ENCODE data around the gene SS18L1. TPM values are rescaled to one million over a fixed set of nuclear protein-coding genes. Genes with fewer than 3 reads are reported as not detected.

The SS18L1 gene
- total RNA-seq, 2 donors from 2014 or later: 10.1 to 17.7 TPM

- no peak overlapping the region for H3K4me3 ChIP-seq
- H3K4me1 ChIP-seq: peaks cover 2% of the 10 kb centered on the region
- intact Hi-C loops (cut with DNase I): no loop called here
- TF ChIP-seq, protein P1, sequence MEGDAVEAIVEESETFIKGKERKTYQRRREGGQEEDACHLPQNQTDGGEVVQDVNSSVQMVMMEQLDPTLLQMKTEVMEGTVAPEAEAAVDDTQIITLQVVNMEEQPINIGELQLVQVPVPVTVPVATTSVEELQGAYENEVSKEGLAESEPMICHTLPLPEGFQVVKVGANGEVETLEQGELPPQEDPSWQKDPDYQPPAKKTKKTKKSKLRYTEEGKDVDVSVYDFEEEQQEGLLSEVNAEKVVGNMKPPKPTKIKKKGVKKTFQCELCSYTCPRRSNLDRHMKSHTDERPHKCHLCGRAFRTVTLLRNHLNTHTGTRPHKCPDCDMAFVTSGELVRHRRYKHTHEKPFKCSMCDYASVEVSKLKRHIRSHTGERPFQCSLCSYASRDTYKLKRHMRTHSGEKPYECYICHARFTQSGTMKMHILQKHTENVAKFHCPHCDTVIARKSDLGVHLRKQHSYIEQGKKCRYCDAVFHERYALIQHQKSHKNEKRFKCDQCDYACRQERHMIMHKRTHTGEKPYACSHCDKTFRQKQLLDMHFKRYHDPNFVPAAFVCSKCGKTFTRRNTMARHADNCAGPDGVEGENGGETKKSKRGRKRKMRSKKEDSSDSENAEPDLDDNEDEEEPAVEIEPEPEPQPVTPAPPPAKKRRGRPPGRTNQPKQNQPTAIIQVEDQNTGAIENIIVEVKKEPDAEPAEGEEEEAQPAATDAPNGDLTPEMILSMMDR (IDR thresholded peaks at IDR 0.05): no peak
- DNase-seq: no peak
- no peak overlapping the region for H3K27ac ChIP-seq
- no peaks in the 10 kb centered on the region for H3K36me3 ChIP-seq
- no peaks in the 10 kb centered on the region for H3K27me3 ChIP-seq
- no peaks in the 10 kb centered on the region for H3K9me3 ChIP-seq
- no peak overlapping the region for H3K9ac ChIP-seq (ENCODE audit: low read depth in 2 of 2, low read length in 2 of 2)
Measured at GRCh38 chr20:62118113-62119043, 25.2 kb upstream of the SS18L1 start.

- no peak for DNase-seq
- no peaks in the 10 kb centered on the region for H3K9me3 ChIP-seq
- peaks cover 5% of the 10 kb centered on the region for H3K4me1 ChIP-seq
- H3K36me3 ChIP-seq: no peaks in the 10 kb centered on the region
- H3K4me3 ChIP-seq: no peak overlapping the region
- intact Hi-C loops (cut with DNase I): no loop called here
- TF ChIP-seq, protein P1 (IDR thresholded peaks at IDR 0.05): no peak
- H3K9ac ChIP-seq (ENCODE audit: low read depth in 2 of 2, low read length in 2 of 2): peak overlapping the region in 1 of 2 donors; percentile 30
- H3K27me3 ChIP-seq: no peaks in the 10 kb centered on the region
- H3K27ac ChIP-seq: no peak overlapping the region
Measured at GRCh38 chr20:62119115-62119514, 24.5 kb upstream of the SS18L1 start.

GRCh38 chr20:62119591-62120364 lies 23.8 kb upstream of the SS18L1 start:
- no peaks in the 10 kb centered on the region for H3K27me3 ChIP-seq
- no peaks in the 10 kb centered on the region for H3K9me3 ChIP-seq
- peaks cover 5% of the 10 kb centered on the region for H3K4me1 ChIP-seq
- H3K36me3 ChIP-seq: no peaks in the 10 kb centered on the region
- TF ChIP-seq, protein P1 (IDR thresholded peaks at IDR 0.05): no peak
- H3K9ac ChIP-seq (ENCODE audit: low read depth in 2 of 2, low read length in 2 of 2): peak overlapping the region in 1 of 2 donors; percentile 30
- no peak overlapping the region for H3K4me3 ChIP-seq
- intact Hi-C loops (cut with DNase I): no loop called here
- DNase-seq: peak; percentile 58
- H3K27ac ChIP-seq: no peak overlapping the region

DNA sequence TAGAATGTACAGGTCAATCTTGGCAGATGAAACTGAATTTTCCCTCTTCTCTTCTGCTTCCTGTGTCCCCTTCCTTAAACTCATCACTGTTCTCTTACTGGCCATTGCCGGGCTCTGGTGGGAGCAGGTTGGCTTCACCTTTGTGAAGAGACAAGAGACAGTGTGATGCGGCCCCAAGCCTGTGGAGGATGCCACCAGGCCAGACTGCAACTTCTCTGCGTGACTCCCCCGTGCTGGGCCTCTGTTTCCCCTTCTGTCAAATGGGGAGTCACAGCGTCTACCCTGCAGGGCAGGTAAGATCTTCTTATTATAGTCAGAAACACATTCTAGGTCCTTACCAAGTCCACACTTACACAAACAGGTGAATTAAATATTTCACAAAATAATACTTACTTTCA lies 23.2 kb upstream of the SS18L1 start:
- DNase-seq: no peak
- H3K4me3 ChIP-seq: no peak overlapping the region
- no peaks in the 10 kb centered on the region for H3K27me3 ChIP-seq
- no peaks in the 10 kb centered on the region for H3K9me3 ChIP-seq
- no peak overlapping the region for H3K9ac ChIP-seq (ENCODE audit: low read depth in 2 of 2, low read length in 2 of 2)
- H3K36me3 ChIP-seq: no peaks in the 10 kb centered on the region
- TF ChIP-seq, protein P1 (IDR thresholded peaks at IDR 0.05): no peak
- H3K27ac ChIP-seq: no peak overlapping the region
- intact Hi-C loops (cut with DNase I): no loop called here
- H3K4me1 ChIP-seq: peaks cover 5% of the 10 kb centered on the region

DNA sequence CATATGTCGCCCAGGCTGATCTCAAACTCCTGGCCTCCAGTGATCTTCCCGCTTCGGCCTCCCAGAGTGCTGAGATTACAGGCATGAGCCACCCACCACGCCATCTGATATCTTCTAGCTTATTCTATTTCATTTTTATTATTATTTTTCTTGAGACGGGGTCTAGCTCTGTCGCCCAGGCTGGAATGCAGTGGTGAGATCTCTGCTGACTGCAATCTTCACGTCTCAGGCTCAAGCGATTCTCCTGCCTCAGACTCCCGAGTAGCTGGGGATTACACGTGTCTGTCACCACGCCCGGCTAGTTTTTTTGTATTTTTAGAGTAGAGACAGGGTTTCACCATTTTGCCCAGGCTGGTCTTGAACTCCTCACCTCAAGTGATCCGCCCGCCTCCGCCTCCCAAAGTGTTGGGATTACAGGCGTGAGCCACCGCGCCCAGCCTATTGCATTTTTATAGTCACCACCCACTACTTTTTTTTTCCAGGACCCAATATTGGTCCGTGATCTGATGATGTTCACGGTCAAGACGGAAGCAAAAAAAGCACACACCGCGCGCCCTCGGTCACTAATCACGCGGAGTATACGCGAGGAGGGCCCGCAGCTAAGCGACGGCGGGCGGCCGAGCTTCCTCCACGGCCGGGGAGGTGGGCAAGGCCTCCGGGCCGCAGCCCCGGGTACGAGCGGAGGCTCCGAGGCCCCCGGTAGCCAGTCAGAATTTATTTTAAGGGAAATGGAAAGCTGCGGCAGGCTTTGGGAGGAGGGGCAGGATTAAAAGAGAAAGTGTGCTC lies 22.4 kb upstream of the SS18L1 start:
- peak; percentile 61 for DNase-seq

More for the DNA sequence above, 22.4 kb upstream of the SS18L1 start:
- peak overlapping the region; percentile 60 to 79 for H3K9ac ChIP-seq (ENCODE audit: low read depth in 2 of 2, low read length in 2 of 2)
- TF ChIP-seq, protein P1 (IDR thresholded peaks at IDR 0.05): no peak
- H3K27me3 ChIP-seq: no peaks in the 10 kb centered on the region
- peaks cover 8% of the 10 kb centered on the region for H3K36me3 ChIP-seq
- H3K27ac ChIP-seq: peak overlapping the region; percentile 93
- H3K4me3 ChIP-seq: peak overlapping the region; percentile 78
- H3K9me3 ChIP-seq: no peaks in the 10 kb centered on the region
- intact Hi-C loops (cut with DNase I): no loop called here
- peaks cover 5% of the 10 kb centered on the region for H3K4me1 ChIP-seq

Measured in colonic mucosa (tissue), 4 donors.